ENCODE measurements around the gene TMEM131.

Gene TMEM131

GRCh38 chr2:97788986-97789644, 206.6 kb downstream of the TMEM131 start:
- DNase-seq: no peak

GRCh38 chr2:97785818-97786217, 209.9 kb downstream of the TMEM131 start:
- no peak for DNase-seq

- no peak for DNase-seq
These were observed 210.8 kb downstream of the TMEM131 start for GRCh38 chr2:97784953-97785352.

GRCh38 chr2:97781981-97782380, 213.8 kb downstream of the TMEM131 start:
- DNase-seq: no peak

- DNase-seq: no peak
These were observed 216.6 kb downstream of the TMEM131 start for GRCh38 chr2:97779141-97779540.

DNA sequence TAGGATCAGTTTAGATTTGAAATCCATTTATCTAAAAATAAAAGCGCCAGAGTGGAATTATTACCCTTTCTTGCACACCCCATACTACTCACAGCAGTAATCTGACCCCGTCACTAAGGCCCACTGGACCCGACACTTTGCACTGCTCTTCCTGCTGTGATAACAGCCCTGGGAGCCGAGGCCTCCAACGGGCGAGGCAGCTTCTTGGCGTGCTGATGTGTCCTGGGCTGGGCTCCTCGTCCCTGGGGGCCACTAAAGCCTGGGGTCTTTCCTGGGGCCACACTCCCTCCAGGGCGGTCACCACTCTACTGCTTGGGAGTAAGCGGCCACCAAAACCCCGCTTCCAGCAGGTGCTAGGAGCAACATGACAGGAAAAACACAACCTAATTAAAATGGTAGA, 220.7 kb downstream of the TMEM131 start:
- no peak for DNase-seq

- DNase-seq: no peak
These were observed 221.3 kb downstream of the TMEM131 start for GRCh38 chr2:97774425-97774824.

DNA sequence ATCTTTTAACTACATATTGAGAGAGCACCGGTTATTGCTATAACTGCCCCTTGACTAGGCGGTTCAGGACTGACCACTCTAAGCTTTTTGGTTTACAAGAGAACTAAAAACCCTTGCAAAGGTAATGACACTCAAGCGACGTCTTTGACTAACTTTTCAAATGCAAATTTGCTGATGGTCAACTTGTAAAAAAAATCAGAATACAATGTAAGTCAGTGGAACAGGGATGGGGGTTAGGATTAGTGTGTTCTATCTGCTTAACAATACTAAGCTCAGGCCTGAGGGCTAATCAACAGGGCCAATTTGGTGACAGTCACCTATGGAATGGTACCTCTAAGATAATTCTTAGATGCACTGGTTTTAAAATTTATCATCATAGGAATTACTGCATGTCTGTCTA, 225.3 kb downstream of the TMEM131 start:
- no peak for DNase-seq

DNA sequence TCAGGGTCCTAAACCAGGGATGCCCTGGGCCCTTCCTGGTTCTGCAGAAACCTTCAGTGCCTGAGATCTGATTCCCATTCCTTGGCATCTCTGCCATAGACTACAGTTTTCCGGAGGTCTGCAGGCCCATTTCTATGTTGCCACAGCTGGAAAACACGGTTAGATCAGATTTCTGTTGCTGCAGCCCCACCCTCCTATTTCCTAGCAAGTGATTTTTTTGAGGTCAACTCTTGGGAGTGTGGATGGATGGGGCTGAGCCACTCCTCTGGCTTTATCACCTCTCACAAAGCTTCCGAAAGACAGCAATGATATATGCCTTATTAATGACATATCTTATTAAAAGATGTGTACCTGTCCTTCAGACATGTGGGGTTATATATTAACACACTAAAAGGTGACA, 226.0 kb downstream of the TMEM131 start:
- no peak for DNase-seq

- no peak for DNase-seq
These were observed 226.4 kb downstream of the TMEM131 start for GRCh38 chr2:97769308-97769707.

DNA sequence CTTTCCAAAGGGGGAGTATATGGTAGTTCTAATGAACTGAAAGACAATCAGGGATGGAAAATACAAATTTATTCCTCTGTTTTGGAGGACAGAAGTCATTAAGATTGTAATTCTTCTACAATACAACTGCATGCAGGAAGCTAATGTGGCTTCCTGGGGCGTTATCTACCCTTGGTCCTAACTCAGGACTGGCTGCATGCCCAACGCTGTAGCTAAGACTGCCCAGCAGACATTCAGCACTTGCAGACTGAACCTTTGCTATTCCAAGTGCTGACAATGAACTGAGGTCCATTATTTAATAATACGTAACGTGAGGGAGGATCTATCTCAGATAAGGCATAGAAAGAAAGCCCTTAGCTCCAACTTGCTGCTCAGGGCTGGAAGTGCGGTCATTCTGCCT, 229.2 kb downstream of the TMEM131 start:
- no peak for DNase-seq

- DNase-seq: no peak
These were observed 229.8 kb downstream of the TMEM131 start for GRCh38 chr2:97765933-97766332.

DNA sequence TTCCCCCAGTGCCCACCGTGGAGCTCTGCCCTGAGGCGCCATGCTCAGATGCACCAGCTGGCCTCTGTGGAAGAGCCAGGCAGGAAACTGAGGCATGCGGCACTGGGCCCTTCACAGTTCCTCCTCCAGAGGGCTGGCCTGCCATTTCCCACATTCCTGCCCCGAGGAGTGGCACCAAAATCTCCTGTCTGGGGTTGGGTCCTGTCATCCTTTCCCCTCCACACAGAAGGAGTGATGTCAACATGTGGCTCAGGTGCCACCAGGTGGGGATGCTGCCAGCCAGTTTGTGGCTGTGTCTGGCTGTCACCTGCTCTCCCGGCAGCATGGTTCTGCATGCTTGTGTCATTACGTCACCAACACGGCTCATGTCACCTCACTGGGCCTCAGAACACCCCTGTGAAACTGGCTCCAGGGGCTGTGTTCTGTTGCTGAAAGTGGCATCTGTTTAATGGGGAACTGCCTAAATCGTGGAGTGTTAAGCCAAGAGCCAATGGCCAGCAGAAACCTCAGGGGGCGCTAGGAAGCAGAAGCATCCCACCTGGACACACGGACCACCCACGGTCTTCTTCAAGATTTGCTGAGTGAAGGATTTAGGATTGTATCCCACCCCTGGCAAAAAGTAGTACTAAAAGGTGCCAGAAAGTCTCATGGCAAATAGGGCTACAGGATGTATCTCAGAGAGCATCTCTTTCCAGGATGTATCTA, 231.0 kb downstream of the TMEM131 start:
- DNase-seq: no peak

- DNase-seq: no peak
These were observed 232.4 kb downstream of the TMEM131 start for GRCh38 chr2:97763176-97763845.

DNA sequence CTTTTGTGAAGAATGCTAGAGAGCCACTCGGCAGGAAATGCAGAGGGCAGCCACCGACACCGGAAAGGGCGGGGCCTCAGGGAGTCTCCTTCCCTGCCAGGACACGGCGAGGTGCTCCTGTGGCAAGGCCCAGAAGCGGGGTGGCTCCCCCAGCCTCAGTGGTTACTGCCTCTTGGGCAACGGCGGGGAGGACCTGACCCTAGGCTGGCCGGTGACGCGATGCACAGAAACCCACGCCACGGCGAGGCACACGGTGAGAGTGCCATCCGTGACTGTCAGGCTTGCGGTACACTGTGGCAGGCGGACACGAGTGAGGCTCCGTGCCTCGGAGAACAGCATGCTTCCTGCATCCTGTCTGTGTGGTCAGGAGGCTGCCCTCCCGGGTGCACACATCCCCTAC, 234.6 kb downstream of the TMEM131 start:
- no peak for DNase-seq

- no peak for DNase-seq
These were observed 235.2 kb downstream of the TMEM131 start for GRCh38 chr2:97760480-97761049.

GRCh38 chr2:97759727-97760407, 235.9 kb downstream of the TMEM131 start:
- DNase-seq: no peak

GRCh38 chr2:97758131-97758705, 237.5 kb downstream of the TMEM131 start:
- no peak for DNase-seq

DNA sequence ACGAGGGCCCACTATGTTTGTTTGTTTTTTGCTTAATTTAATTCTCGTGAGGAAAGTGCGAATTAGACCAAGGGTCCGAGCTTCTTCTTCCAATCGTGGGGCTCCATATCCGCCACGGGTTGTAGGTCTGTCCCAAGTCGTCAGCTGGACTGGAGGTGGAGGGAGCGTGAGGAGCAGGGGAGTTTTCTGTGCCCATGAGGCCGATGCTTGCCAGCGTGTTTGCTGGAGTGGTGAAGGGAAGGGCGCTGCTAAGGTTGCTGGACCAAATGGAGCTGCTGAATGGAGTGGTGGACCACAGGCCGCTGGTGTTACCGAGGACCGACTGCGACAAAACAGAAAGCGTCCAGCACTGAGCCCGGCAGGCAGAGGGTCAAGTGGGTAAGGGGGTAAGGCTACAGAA, 238.7 kb downstream of the TMEM131 start:
- no peak for DNase-seq

- DNase-seq: no peak
These were observed 240.3 kb downstream of the TMEM131 start for GRCh38 chr2:97755491-97755890.

DNA sequence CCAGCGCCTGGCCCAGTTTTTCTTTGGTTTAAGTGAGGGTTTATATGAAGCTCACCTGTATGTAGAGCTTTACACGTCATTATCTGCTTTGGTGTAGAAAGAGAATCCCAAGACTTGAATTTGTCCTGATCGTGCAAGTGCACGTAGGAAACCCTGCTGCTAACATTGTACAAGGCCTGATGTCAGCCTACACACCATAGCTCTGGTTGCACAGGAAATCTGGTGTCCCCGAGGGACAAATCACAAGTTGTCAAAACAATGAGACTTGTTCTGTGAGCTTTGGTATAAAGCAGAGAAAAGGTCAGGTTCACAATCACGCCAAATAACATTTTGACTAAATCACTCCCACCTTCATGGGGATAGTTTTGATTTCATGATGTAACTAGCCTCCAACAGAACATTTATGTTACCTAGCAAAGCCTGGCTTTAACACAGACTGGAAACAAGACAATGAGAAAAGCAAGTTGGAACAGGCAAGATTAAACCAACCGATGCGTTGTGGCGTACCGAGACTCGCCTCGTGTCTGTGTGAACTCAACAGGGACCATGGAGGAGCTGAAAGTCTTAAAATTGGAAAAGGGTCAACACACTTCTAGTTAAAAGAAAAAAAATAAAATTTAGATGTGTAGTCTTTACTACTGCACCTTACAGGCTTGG, 240.9 kb downstream of the TMEM131 start:
- no peak for DNase-seq
